Mesenchymal stem cell (in vitro differentiated cells and primary cell): ENCODE data around the gene CNTROB.

ENCODE experiments used
- DNase-seq: peaks from one replicate; pipeline ENCODE4 v3.0.0-alpha.2; 2013
- H2AFZ ChIP-seq: one replicate; pipeline ENCODE4 v1.6.1; 2013; ENCODE audit warnings: low read depth, mild to moderate bottlenecking, control low read depth, inconsistent platforms, low read length, moderate library complexity
- H2AK5ac ChIP-seq: 2 replicates; pipeline ENCODE4 v1.6.1; 2013; ENCODE audit warnings: low read length, moderate library complexity, mild to moderate bottlenecking, inconsistent platforms; ENCODE audit not compliant: severe bottlenecking
- H2BK120ac ChIP-seq: one replicate; pipeline ENCODE4 v1.6.1; 2013; ENCODE audit warnings: low read depth, mild to moderate bottlenecking, inconsistent platforms, low read length, moderate library complexity
- H2BK12ac ChIP-seq, 2 experiments: one replicate each; pipeline ENCODE4 v1.6.1; 2013; ENCODE audit warnings: inconsistent platforms in 2 of 2, low read length in 2 of 2, mild to moderate bottlenecking in 2 of 2, moderate library complexity in 2 of 2, control low read depth in 1 of 2
- H2BK15ac ChIP-seq: one replicate; pipeline ENCODE4 v1.6.1; 2013; ENCODE audit warnings: mild to moderate bottlenecking, low read depth, inconsistent platforms; ENCODE audit not compliant: poor library complexity, severe bottlenecking
- H2BK5ac ChIP-seq: 2 replicates; pipeline ENCODE4 v1.6.1; 2013; ENCODE audit warnings: low read depth, mild to moderate bottlenecking, low read length, control low read depth, inconsistent platforms; ENCODE audit not compliant: poor library complexity, severe bottlenecking
- H3K14ac ChIP-seq, 2 experiments: one replicate each; pipeline ENCODE4 v1.6.1; 2013; ENCODE audit warnings: inconsistent platforms in 2 of 2, low read length in 2 of 2, control low read depth in 1 of 2, mild to moderate bottlenecking in 1 of 2, moderate library complexity in 1 of 2
- H3K18ac ChIP-seq, 2 experiments: one replicate each; pipeline ENCODE4 v1.6.1; 2013; ENCODE audit warnings: inconsistent platforms in 2 of 2, low read length in 2 of 2, control low read depth in 1 of 2, low read depth in 1 of 2, mild to moderate bottlenecking in 1 of 2
- H3K23ac ChIP-seq, 2 experiments: one replicate each; pipeline ENCODE4 v1.6.1; 2013; ENCODE audit warnings: inconsistent platforms in 2 of 2, low read length in 2 of 2, mild to moderate bottlenecking in 2 of 2, moderate library complexity in 2 of 2, control low read depth in 1 of 2
- H3K27ac ChIP-seq: 2 replicates; pipeline ENCODE4 v1.5.1; 2013; ENCODE audit warnings: mild to moderate bottlenecking, moderate library complexity, low read length, control low read depth, inconsistent platforms; ENCODE audit not compliant: poor library complexity, severe bottlenecking
- H3K27me3 ChIP-seq, 2 experiments: 2 replicates each; pipeline versions ENCODE4 v1.6.1 to v1.7.0; 2013; ENCODE audit warnings: low read length in 2 of 2, mild to moderate bottlenecking in 2 of 2, moderate library complexity in 2 of 2, control low read depth in 1 of 2, inconsistent platforms in 1 of 2; ENCODE audit not compliant: control insufficient read depth in 1 of 2, insufficient read depth in 1 of 2
- H3K36me3 ChIP-seq, 2 experiments: 2 replicates each; pipeline versions ENCODE4 v1.6.1 to v1.7.0; 2013; ENCODE audit warnings: low read length in 2 of 2, control low read depth in 1 of 2, inconsistent platforms in 1 of 2, low read depth in 1 of 2, mild to moderate bottlenecking in 1 of 2; ENCODE audit not compliant: insufficient read depth in 2 of 2, control insufficient read depth in 1 of 2
- H3K4ac ChIP-seq, 2 experiments: one replicate each; pipeline ENCODE4 v1.6.1; 2013; ENCODE audit warnings: inconsistent platforms in 2 of 2, low read length in 2 of 2, mild to moderate bottlenecking in 2 of 2, moderate library complexity in 2 of 2, control low read depth in 1 of 2, low read depth in 1 of 2
- H3K4me1 ChIP-seq: 2 replicates; pipeline ENCODE4 v1.6.1; 2013; ENCODE audit warnings: low read depth, low read length, control low read depth; ENCODE audit not compliant: control insufficient read depth, insufficient read depth
- H3K4me2 ChIP-seq: 2 replicates; pipeline ENCODE4 v1.6.1; 2013; ENCODE audit warnings: low read length, mild to moderate bottlenecking, inconsistent platforms; ENCODE audit not compliant: poor library complexity, severe bottlenecking
- H3K4me3 ChIP-seq, 2 experiments: 2 replicates each; pipeline versions ENCODE4 v1.5.1 to v1.7.0; 2013; ENCODE audit warnings: low read length in 2 of 2, mild to moderate bottlenecking in 2 of 2, control low read depth in 1 of 2, low read depth in 1 of 2; ENCODE audit not compliant: insufficient read depth in 1 of 2
- H3K79me1 ChIP-seq: replicated peaks from 2 replicates; pipeline ENCODE4 v1.6.1; 2013; ENCODE audit warnings: mild to moderate bottlenecking, control low read depth, low read length, inconsistent platforms; ENCODE audit not compliant: poor library complexity, severe bottlenecking
- H3K9ac ChIP-seq: 2 replicates; pipeline ENCODE4 v1.7.0; 2013; ENCODE audit warnings: mild to moderate bottlenecking, low read length, moderate library complexity
- H3K9me3 ChIP-seq: 2 replicates; pipeline ENCODE4 v1.7.0; 2013; ENCODE audit warnings: mild to moderate bottlenecking, low read length; ENCODE audit not compliant: control insufficient read depth
- H4K8ac ChIP-seq: one replicate; pipeline ENCODE4 v1.6.1; 2013; ENCODE audit warnings: inconsistent platforms, mild to moderate bottlenecking, low read length, moderate library complexity
- H4K91ac ChIP-seq: one replicate; pipeline ENCODE4 v1.6.1; 2013; ENCODE audit warnings: mild to moderate bottlenecking, low read length, inconsistent platforms
- WGBS: methylation state at CpG from one replicate; pipeline ENCODE4 v1.1.7; 2013; ENCODE audit warnings: mixed read lengths; 5-methylcytosine and 5-hydroxymethylcytosine counted together

The CNTROB gene

GRCh38 chr17:7989781-7990655 is 58.0 kb downstream of the CNTROB start:
- Histone ChIP-seq H3K9ac (peak overlapping the region; percentile 79), H3K36me3 (no peaks in the 10 kb centered on the region), H3K18ac (peak overlapping the region in 1 of 2 experiments; percentile 90), H3K4me3 (peak overlapping the region; percentile 62 to 83), H2AFZ (peak overlapping the region; percentile 87), H3K9me3 (no peaks in the 10 kb centered on the region), H4K91ac (no peak overlapping the region), H3K23ac (no peak overlapping the region), H2BK12ac (peak overlapping the region in 1 of 2 experiments; percentile 96), H2AK5ac (no peak overlapping the region), H3K79me1 (no peaks in the 10 kb centered on the region), H2BK120ac (no peak overlapping the region), H2BK15ac (peak overlapping the region; percentile 77), H3K4me2 (peak overlapping the region; percentile 96), H3K27ac (no peak overlapping the region), H3K4me1 (peaks cover 9% of the 10 kb centered on the region), H3K4ac (no peak overlapping the region), H4K8ac (peak overlapping the region; percentile 73), H3K27me3 (peaks cover 5 to 15% of the 10 kb centered on the region in 2 experiments), H2BK5ac (no peak overlapping the region), H3K14ac (no peak overlapping the region)
- peak; percentile 66 for DNase-seq
- WGBS, result 9% methylated on average over 59 of the region's 59 CpGs

- Histone ChIP-seq H3K23ac (no peak overlapping the region), H2AK5ac (no peak overlapping the region), H3K9me3 (no peaks in the 10 kb centered on the region), H2AFZ (no peak overlapping the region), H3K4me1 (peaks cover 11% of the 10 kb centered on the region), H3K9ac (no peak overlapping the region), H2BK5ac (no peak overlapping the region), H3K27ac (no peak overlapping the region), H3K4me2 (no peak overlapping the region), H3K4ac (no peak overlapping the region), H3K4me3 (no peak overlapping the region), H2BK120ac (no peak overlapping the region), H3K79me1 (no peaks in the 10 kb centered on the region), H3K27me3 (peaks cover 5 to 6% of the 10 kb centered on the region in 2 experiments), H4K91ac (no peak overlapping the region), H4K8ac (no peak overlapping the region), H3K14ac (no peak overlapping the region), H3K18ac (no peak overlapping the region), H2BK12ac (no peak overlapping the region), H3K36me3 (no peaks in the 10 kb centered on the region), H2BK15ac (no peak overlapping the region)
- WGBS, result 78% methylated on average over 2 of the region's 2 CpGs
- DNase-seq, result no peak
Measured at GRCh38 chr17:7992516-7992915, 60.5 kb downstream of the CNTROB start.

- no peak overlapping the region for H3K4ac ChIP-seq
- no peaks in the 10 kb centered on the region for H3K36me3 ChIP-seq
- H2BK120ac ChIP-seq, result no peak overlapping the region
- no peak overlapping the region for H3K23ac ChIP-seq
- no peak overlapping the region for H3K27ac ChIP-seq
- H3K4me1 ChIP-seq, result peaks cover 11% of the 10 kb centered on the region
- no peak overlapping the region for H3K18ac ChIP-seq
- H3K4me3 ChIP-seq, result no peak overlapping the region
- H4K8ac ChIP-seq, result no peak overlapping the region
- no peak overlapping the region for H4K91ac ChIP-seq
- H3K4me2 ChIP-seq, result no peak overlapping the region
- no peaks in the 10 kb centered on the region for H3K9me3 ChIP-seq
- no peak overlapping the region for H2AFZ ChIP-seq
- H3K79me1 ChIP-seq, result no peaks in the 10 kb centered on the region
- no peak overlapping the region for H2BK5ac ChIP-seq
- H3K9ac ChIP-seq, result no peak overlapping the region
- H2BK12ac ChIP-seq, result no peak overlapping the region
- no peak for DNase-seq
- H2AK5ac ChIP-seq, result no peak overlapping the region
- H3K14ac ChIP-seq, result no peak overlapping the region
- WGBS, result 74% methylated on average over 3 of the region's 3 CpGs
- H3K27me3 ChIP-seq, result peaks cover 4 to 5% of the 10 kb centered on the region in 2 experiments
- H2BK15ac ChIP-seq, result no peak overlapping the region
Measured at GRCh38 chr17:7992924-7993323, 60.9 kb downstream of the CNTROB start.

GRCh38 chr17:7993972-7994589 is 62.1 kb downstream of the CNTROB start:
- no peaks in the 10 kb centered on the region for H3K79me1 ChIP-seq
- WGBS, result 91% methylated on average over 26 of the region's 27 CpGs
- no peak overlapping the region for H2BK15ac ChIP-seq
- no peaks in the 10 kb centered on the region for H3K9me3 ChIP-seq
- no peak overlapping the region for H3K9ac ChIP-seq
- H3K36me3 ChIP-seq, result no peaks in the 10 kb centered on the region
- no peak for DNase-seq
- H3K4me3 ChIP-seq, result no peak overlapping the region
- H2BK120ac ChIP-seq, result no peak overlapping the region
- H4K91ac ChIP-seq, result no peak overlapping the region
- H3K27me3 ChIP-seq, result peaks cover 8 to 9% of the 10 kb centered on the region in 2 experiments
- no peak overlapping the region for H2AFZ ChIP-seq
- no peak overlapping the region for H3K27ac ChIP-seq
- H3K14ac ChIP-seq, result no peak overlapping the region
- H3K18ac ChIP-seq, result no peak overlapping the region
- no peak overlapping the region for H3K4me2 ChIP-seq
- no peak overlapping the region for H3K4ac ChIP-seq
- H4K8ac ChIP-seq, result no peak overlapping the region
- peaks cover 11% of the 10 kb centered on the region for H3K4me1 ChIP-seq
- no peak overlapping the region for H2AK5ac ChIP-seq
- H3K23ac ChIP-seq, result no peak overlapping the region
- no peak overlapping the region for H2BK12ac ChIP-seq
- H2BK5ac ChIP-seq, result no peak overlapping the region
